A549 (cell line): Measurements from ENCODE around the gene GRIK4.

Experiments used
- CEBPB ChIP-seq, 2 experiments: fragments of >200 bp in 1 of 2; sonication (Bioruptor Twin) in 1 of 2; formaldehyde crosslinking in 1 of 2; IDR thresholded peaks; 2 replicates each; pipeline ENCODE4 v1.6.1; 2012 to 2016
- EP300 ChIP-seq, 2 experiments: fragments of >200 bp; sonication (Bioruptor Twin); formaldehyde crosslinking; IDR thresholded peaks; 2 replicates in 1 of 2; 3 replicates in 1 of 2; pipeline ENCODE4 v1.6.1; 2016 to 2017
- HOXA7 ChIP-seq: fragments of 250-450 bp; sonication (Bioruptor Pico); IDR thresholded peaks from 2 replicates; pipeline ENCODE4 v1.5.0; 2020; ENCODE audit warnings: mild to moderate bottlenecking, moderate library complexity
- MAFK ChIP-seq: fragments of 450-650 bp; IDR thresholded peaks from 2 replicates; pipeline ENCODE4 v1.6.1; 2014; ENCODE audit not compliant: partially characterized antibody
- MAZ ChIP-seq: fragments of 150-350 bp; IDR thresholded peaks from 2 replicates; pipeline ENCODE4 v1.6.1; 2014; ENCODE audit warnings: antibody characterized with exemption, low read depth, low read length, borderline replicate concordance
- MYC ChIP-seq: IDR thresholded peaks from 2 replicates; pipeline ENCODE4 v1.6.1; 2012; ENCODE audit warnings: mild to moderate bottlenecking, inconsistent platforms, low read length, improper control_type of control experiment, borderline replicate concordance
- NFE2L2 ChIP-seq: fragments of 150-350 bp; conservative IDR thresholded peaks from 2 replicates; pipeline ENCODE4 v1.6.1; 2014; ENCODE audit warnings: low read length
- NPAS2 ChIP-seq: fragments of 250-450 bp; sonication (Bioruptor Pico); IDR thresholded peaks from 2 replicates; pipeline ENCODE4 v1.8.0; 2022; ENCODE audit warnings: mild to moderate bottlenecking, moderate library complexity, borderline replicate concordance
- POLR2A ChIP-seq: IDR thresholded peaks from 2 replicates; pipeline ENCODE4 v1.6.1; 2012; ENCODE audit warnings: mild to moderate bottlenecking, low read length
- SREBF2 ChIP-seq: fragments of 450-650 bp; IDR thresholded peaks from 2 replicates; pipeline ENCODE4 v1.6.1; 2014; ENCODE audit warnings: mild to moderate bottlenecking, moderate library complexity
- TF ChIP-seq, protein P1 (sequence below): fragments of >200 bp; sonication (Bioruptor Twin); formaldehyde crosslinking; IDR thresholded peaks from 3 replicates; pipeline ENCODE4 v1.5.1; 2016

DNA sequence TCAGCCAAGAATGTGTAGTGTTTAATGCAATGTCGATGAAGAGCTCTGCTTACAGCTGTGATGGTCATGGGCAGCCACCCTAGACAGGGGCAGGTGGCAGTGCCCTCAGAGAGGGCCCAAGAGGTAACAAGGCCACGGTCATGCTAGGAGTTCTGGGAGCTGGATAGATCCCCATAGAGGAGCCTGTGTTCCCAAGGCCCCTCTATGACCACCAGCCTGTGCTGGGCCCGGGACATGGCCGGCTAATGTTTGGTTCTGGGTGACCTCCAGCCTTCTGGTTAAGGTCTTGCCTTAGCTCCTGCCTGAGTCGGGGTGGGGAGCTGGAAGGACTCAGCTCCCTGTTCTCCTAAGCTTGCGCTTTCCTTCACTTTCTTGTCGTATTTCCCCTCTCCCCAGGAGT, 65.1 kb downstream of the GRIK4 start:
- TF ChIP-seq, protein P1, sequence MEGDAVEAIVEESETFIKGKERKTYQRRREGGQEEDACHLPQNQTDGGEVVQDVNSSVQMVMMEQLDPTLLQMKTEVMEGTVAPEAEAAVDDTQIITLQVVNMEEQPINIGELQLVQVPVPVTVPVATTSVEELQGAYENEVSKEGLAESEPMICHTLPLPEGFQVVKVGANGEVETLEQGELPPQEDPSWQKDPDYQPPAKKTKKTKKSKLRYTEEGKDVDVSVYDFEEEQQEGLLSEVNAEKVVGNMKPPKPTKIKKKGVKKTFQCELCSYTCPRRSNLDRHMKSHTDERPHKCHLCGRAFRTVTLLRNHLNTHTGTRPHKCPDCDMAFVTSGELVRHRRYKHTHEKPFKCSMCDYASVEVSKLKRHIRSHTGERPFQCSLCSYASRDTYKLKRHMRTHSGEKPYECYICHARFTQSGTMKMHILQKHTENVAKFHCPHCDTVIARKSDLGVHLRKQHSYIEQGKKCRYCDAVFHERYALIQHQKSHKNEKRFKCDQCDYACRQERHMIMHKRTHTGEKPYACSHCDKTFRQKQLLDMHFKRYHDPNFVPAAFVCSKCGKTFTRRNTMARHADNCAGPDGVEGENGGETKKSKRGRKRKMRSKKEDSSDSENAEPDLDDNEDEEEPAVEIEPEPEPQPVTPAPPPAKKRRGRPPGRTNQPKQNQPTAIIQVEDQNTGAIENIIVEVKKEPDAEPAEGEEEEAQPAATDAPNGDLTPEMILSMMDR = no peak
- TF ChIP-seq MAFK = no peak
- no peak for TF ChIP-seq CEBPB (IDR thresholded peaks at IDR 0.05)
- no peak for TF ChIP-seq EP300 (IDR thresholded peaks at IDR 0.05)
- TF ChIP-seq POLR2A = no peak
- TF ChIP-seq MAZ = no peak
- no peak for TF ChIP-seq MYC
- no peak for TF ChIP-seq SREBF2
- TF ChIP-seq NFE2L2 = no peak
- no peak for TF ChIP-seq HOXA7 (CRISPR knock-in tag)
- TF ChIP-seq NPAS2 (CRISPR knock-in tag) = no peak
